Vagina (tissue), 2 donors: ENCODE data around the gene WBP11. TPM values are rescaled to one million over a fixed set of nuclear protein-coding genes. Genes with fewer than 3 reads are reported as not detected.

Experiments used
- DNase-seq, 2 donors: peaks; one replicate each; pipeline ENCODE4 v3.0.0-alpha.2; 2017; ENCODE audit errors: extremely low spot score in 2 of 2
- H3K27ac ChIP-seq: fragments of 200-600 bp; sonication (generic); one replicate; pipeline ENCODE4 v1.5.1; 2019
- H3K27me3 ChIP-seq: fragments of 200-600 bp; sonication (generic); one replicate; pipeline ENCODE4 v1.5.1; 2019
- H3K36me3 ChIP-seq, 2 donors: fragments of 200-600 bp; sonication (generic); one replicate each; pipeline ENCODE4 v1.5.1; 2017 to 2019
- H3K4me1 ChIP-seq: fragments of 200-600 bp; sonication (generic); one replicate; pipeline ENCODE4 v1.5.1; 2019
- H3K4me3 ChIP-seq, 2 donors: fragments of 200-600 bp; sonication (generic); 1 replicate in 1 of 2; 2 replicates in 1 of 2; pipeline ENCODE4 v1.5.1; 2016 to 2019
- H3K9me3 ChIP-seq: fragments of 200-600 bp; sonication (generic); one replicate; pipeline ENCODE4 v1.5.1; 2019
- POLR2A ChIP-seq, 2 donors: fragments of 450-650 bp; IDR thresholded peaks; one replicate each; pipeline ENCODE4 v1.6.1; 2017; ENCODE audit warnings: antibody characterized with exemption in 2 of 2, mild to moderate bottlenecking in 2 of 2, moderate library complexity in 2 of 2
- POLR2AphosphoS5 ChIP-seq, 2 donors: sonication (generic); formaldehyde crosslinking; IDR thresholded peaks; one replicate each; pipeline ENCODE4 v1.9.0; 2017; ENCODE audit warnings: antibody characterized with exemption in 2 of 2, mild to moderate bottlenecking in 2 of 2, low read depth in 1 of 2; ENCODE audit not compliant: insufficient read depth in 1 of 2
- intact Hi-C: fragments of 100-400 bp; cut with DNase I; formaldehyde crosslinking; loops from one replicate; pipeline ENCODE4 v1.15.1; 2023
- total RNA-seq: library from RNA; depleted of rRNA; stranded (reverse); fragments of >200 nt; gene quantifications from one replicate; pipeline ENCODE4 v1.2.3, GENCODE V29; 2016
- TF ChIP-seq, protein P1 (sequence below), 3 experiments: fragments of 450-650 bp in 2 of 3; fragments of 200-600 bp in 1 of 3; sonication (generic) in 1 of 3; IDR thresholded peaks; one replicate each; pipeline ENCODE4 v1.5.1; 2017 to 2019; ENCODE audit warnings: antibody characterized with exemption in 3 of 3, mild to moderate bottlenecking in 2 of 3, moderate library complexity in 2 of 3

WBP11 gene
- total RNA-seq, 1 donor from 2014 or later = 12.8 TPM

DNA sequence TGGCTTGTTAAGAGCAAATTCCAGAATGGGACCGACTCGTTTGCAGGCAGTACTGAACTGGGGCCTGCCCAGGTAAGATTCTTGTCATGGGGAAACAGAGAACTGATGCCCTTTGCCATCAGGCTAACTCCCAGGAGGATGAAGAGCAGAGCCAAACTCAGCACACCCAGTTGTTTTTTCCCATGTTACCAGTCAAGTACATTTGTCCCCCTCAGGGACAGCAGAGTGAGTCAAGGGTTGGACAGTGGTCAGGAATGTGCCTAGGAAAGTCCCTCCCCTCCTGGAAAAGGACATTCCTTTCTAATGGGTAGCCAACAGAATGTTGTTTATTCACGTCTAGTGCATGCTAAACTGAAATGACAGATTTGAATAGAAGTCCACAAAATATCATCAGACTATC lies 38.5 kb upstream of the WBP11 start:
- Histone ChIP-seq H3K27ac (peak overlapping the region; percentile 22), H3K36me3 (no peaks in the 10 kb centered on the region), H3K4me3 (no peak overlapping the region), H3K27me3 (no peaks in the 10 kb centered on the region), H3K9me3 (no peaks in the 10 kb centered on the region), H3K4me1 (peaks cover 23% of the 10 kb centered on the region)
- TF ChIP-seq POLR2AphosphoS5 (IDR thresholded peaks at IDR 0.05; ENCODE audit: insufficient read depth in 1 of 2, low read depth in 1 of 2) (peak in 1 of 2 donors; percentile 76), POLR2A (IDR thresholded peaks at IDR 0.05) (no peak)
- TF ChIP-seq, protein P1, sequence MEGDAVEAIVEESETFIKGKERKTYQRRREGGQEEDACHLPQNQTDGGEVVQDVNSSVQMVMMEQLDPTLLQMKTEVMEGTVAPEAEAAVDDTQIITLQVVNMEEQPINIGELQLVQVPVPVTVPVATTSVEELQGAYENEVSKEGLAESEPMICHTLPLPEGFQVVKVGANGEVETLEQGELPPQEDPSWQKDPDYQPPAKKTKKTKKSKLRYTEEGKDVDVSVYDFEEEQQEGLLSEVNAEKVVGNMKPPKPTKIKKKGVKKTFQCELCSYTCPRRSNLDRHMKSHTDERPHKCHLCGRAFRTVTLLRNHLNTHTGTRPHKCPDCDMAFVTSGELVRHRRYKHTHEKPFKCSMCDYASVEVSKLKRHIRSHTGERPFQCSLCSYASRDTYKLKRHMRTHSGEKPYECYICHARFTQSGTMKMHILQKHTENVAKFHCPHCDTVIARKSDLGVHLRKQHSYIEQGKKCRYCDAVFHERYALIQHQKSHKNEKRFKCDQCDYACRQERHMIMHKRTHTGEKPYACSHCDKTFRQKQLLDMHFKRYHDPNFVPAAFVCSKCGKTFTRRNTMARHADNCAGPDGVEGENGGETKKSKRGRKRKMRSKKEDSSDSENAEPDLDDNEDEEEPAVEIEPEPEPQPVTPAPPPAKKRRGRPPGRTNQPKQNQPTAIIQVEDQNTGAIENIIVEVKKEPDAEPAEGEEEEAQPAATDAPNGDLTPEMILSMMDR (IDR thresholded peaks at IDR 0.05) = no peak
- intact Hi-C loops = loop anchor here (5.0 kb wide), 1 partner anchor 426 kb away; no protein-coding TSS in a partner anchor
- no peak for DNase-seq

DNA sequence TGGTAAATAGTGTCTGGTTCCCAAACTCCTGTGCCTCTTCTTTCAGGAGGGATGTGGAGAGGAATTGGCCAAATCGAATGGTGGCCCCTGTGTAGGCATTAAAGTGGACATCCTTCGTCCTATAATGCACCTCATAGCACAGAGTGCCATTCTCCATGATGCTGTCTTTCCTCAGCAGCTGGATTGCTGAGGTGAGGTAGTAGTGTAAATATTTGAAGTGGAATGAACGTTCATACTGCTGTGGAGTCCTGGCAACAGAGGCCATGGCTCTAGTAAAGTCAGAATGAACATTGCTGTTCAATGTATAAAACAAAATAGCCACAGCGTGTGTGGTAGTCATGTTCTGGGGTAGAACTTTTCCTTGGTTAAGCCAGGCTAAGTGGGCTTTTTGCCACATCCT lies 37.3 kb upstream of the WBP11 start:
- DNase-seq = no peak
- intact Hi-C loops = loop anchor here (5.0 kb wide), 1 partner anchor 427 kb away; no protein-coding TSS in a partner anchor
- H3K27ac ChIP-seq = no peak overlapping the region

DNA sequence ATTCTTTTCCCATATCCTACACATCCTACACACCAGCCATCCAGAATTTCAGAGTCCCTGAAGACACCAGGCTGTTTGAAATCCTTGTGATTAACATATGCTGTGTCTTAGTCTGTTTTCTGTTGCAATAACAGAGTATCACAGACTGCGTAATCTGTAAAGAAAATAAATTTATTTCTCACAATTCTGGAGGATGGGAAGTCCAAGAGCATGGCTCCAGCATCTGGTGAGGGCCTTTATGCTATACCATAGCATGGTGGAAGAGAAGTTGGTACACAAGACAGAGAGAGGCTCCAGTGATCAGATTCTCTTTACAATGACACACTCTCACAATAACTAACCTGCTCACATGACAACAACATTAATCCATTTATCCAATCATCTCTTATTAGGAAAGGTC lies 36.0 kb upstream of the WBP11 start:
- Histone ChIP-seq H3K27me3 (no peaks in the 10 kb centered on the region), H3K27ac (no peak overlapping the region), H3K4me1 (peaks cover 9% of the 10 kb centered on the region), H3K9me3 (no peaks in the 10 kb centered on the region), H3K36me3 (no peaks in the 10 kb centered on the region), H3K4me3 (no peak overlapping the region)
- intact Hi-C loops = no loop called here
- TF ChIP-seq, protein P1 (IDR thresholded peaks at IDR 0.05) = no peak
- no peak for TF ChIP-seq POLR2A (IDR thresholded peaks at IDR 0.05)
- TF ChIP-seq POLR2AphosphoS5 (IDR thresholded peaks at IDR 0.05; ENCODE audit: insufficient read depth in 1 of 2, low read depth in 1 of 2) = no peak
- DNase-seq = no peak

More for the DNA sequence above, 37.3 kb upstream of the WBP11 start:
- H3K9me3 ChIP-seq = no peaks in the 10 kb centered on the region
- H3K27me3 ChIP-seq = no peaks in the 10 kb centered on the region
- peaks cover 12% of the 10 kb centered on the region for H3K4me1 ChIP-seq
- H3K36me3 ChIP-seq = no peaks in the 10 kb centered on the region
- no peak overlapping the region for H3K4me3 ChIP-seq
- TF ChIP-seq POLR2AphosphoS5 (IDR thresholded peaks at IDR 0.05; ENCODE audit: insufficient read depth in 1 of 2, low read depth in 1 of 2) = no peak

DNA sequence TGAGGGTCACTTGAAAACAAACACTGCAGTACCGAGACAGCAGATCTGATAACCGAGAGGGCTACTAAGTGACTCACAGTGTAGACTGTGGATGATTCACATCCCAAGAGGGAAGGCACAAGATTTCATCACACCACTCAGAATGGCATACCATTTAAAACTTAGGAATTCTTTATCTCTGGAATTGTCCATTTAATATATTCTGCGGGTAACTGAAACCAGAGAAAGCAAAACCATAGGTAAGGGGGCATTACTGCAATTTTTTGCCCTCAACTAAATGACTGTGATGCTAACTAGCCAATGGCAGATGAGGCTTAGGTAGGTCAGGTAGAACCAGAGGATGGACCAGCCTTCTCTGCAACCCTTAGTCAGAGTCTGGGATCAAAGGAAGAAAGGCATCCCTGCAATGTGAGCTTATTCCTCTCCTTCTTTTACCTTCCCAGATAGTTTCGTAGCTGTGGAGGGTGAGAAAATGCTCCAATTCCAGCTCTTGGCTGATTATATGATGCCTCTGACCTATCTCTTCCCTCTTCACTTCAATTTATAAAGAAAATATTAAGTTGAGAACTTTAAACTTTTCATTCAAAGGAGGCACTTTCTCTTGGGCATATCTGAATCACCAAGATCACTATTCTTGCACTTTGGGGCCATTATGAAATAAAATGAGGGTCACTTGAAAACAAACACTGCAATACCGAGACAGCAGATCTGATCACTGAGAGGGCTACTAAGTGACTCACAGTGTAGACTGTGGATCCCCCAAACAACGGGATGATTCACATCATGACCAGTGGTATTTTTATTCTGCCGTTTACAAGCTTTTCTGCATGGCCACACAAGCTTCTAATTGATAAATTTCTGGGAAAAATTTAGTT lies 33.3 kb upstream of the WBP11 start:
- H3K27me3 ChIP-seq = no peaks in the 10 kb centered on the region
- no peak for DNase-seq
- H3K4me1 ChIP-seq = peaks cover 2% of the 10 kb centered on the region
- no peak overlapping the region for H3K4me3 ChIP-seq
- TF ChIP-seq, protein P1 (IDR thresholded peaks at IDR 0.05) = no peak
- TF ChIP-seq POLR2A (IDR thresholded peaks at IDR 0.05) = no peak
- no peak for TF ChIP-seq POLR2AphosphoS5 (IDR thresholded peaks at IDR 0.05; ENCODE audit: insufficient read depth in 1 of 2, low read depth in 1 of 2)
- no peaks in the 10 kb centered on the region for H3K36me3 ChIP-seq
- H3K9me3 ChIP-seq = no peaks in the 10 kb centered on the region
- intact Hi-C loops = no loop called here
- H3K27ac ChIP-seq = no peak overlapping the region

DNA sequence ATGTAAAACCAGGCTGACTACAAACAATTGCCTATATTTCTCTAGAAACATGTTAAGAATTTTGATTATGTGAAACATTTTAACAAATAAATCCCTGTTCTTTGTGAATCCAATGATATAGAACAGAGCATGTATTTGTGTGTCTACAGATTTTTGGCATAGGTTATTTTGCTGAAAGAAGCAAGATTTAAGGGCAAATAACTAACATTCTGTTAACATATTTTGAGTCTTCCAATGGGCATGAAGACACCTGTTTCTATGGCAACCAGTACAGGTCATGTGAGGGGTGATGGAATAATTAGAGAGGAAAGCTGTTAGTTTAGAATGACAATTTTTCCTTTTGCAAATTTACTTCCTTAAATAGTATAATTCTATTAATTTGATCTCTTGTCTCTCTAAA lies 31.2 kb upstream of the WBP11 start:
- H3K9me3 ChIP-seq = no peaks in the 10 kb centered on the region
- intact Hi-C loops = no loop called here
- no peak overlapping the region for H3K4me3 ChIP-seq
- no peak overlapping the region for H3K27ac ChIP-seq
- TF ChIP-seq, protein P1 (IDR thresholded peaks at IDR 0.05) = no peak
- TF ChIP-seq POLR2AphosphoS5 (IDR thresholded peaks at IDR 0.05; ENCODE audit: insufficient read depth in 1 of 2, low read depth in 1 of 2) (no peak), POLR2A (IDR thresholded peaks at IDR 0.05) (no peak)
- no peak for DNase-seq
- H3K36me3 ChIP-seq = no peaks in the 10 kb centered on the region
- H3K4me1 ChIP-seq = no peaks in the 10 kb centered on the region
- H3K27me3 ChIP-seq = no peaks in the 10 kb centered on the region
